Smooth muscle cell (in vitro differentiated cells): Measurements from ENCODE around the gene MIOS. TPM values are rescaled to one million over a fixed set of nuclear protein-coding genes. Genes with fewer than 3 reads are reported as not detected.

ENCODE experiments used
- DNase-seq: peaks from one replicate; lab custom pipeline; 2025; ENCODE audit not compliant: unreplicated experiment; lab: John Stamatoyannopoulos, UW
- H2AFZ ChIP-seq: fragments of 200-600 bp; sonication (generic); 2 replicates; pipeline ENCODE4 v1.6.0; 2016; ENCODE audit warnings: antibody characterized with exemption, low read depth, mild to moderate bottlenecking
- H3F3A ChIP-seq: fragments of 200-600 bp; sonication (generic); 2 replicates; pipeline ENCODE4 v1.6.0; 2017; ENCODE audit warnings: antibody characterized with exemption, low read depth
- H3K27ac ChIP-seq: fragments of 200-600 bp; sonication (generic); 2 replicates; pipeline ENCODE4 v1.5.1; 2016; ENCODE audit warnings: low read depth, mild to moderate bottlenecking
- H3K27me3 ChIP-seq: fragments of 200-600 bp; sonication (generic); 2 replicates; pipeline ENCODE4 v1.6.1; 2016; ENCODE audit warnings: low read depth, mild to moderate bottlenecking
- H3K36me3 ChIP-seq: fragments of 200-600 bp; sonication (generic); 2 replicates; pipeline ENCODE4 v1.5.1; 2016; ENCODE audit warnings: low read depth
- H3K4me1 ChIP-seq: fragments of 200-600 bp; sonication (generic); 2 replicates; pipeline ENCODE4 v1.5.1; 2016; ENCODE audit warnings: low read depth
- H3K4me2 ChIP-seq: fragments of 200-600 bp; sonication (generic); 2 replicates; pipeline ENCODE4 v1.6.0; 2016; ENCODE audit warnings: mild to moderate bottlenecking
- H3K4me3 ChIP-seq: fragments of 200-600 bp; sonication (generic); 2 replicates; pipeline ENCODE4 v1.5.1; 2016; ENCODE audit warnings: mild to moderate bottlenecking
- H3K79me2 ChIP-seq: fragments of 200-600 bp; sonication (generic); 2 replicates; pipeline ENCODE4 v1.6.0; 2016; ENCODE audit warnings: low read depth, mild to moderate bottlenecking
- H3K9ac ChIP-seq: fragments of 200-600 bp; sonication (generic); 2 replicates; pipeline ENCODE4 v1.6.0; 2016; ENCODE audit warnings: low read depth
- H3K9me3 ChIP-seq: fragments of 200-600 bp; sonication (generic); replicated peaks from 2 replicates; pipeline ENCODE4 v1.5.1; 2016; ENCODE audit warnings: low read depth
- H4K20me1 ChIP-seq: fragments of 200-600 bp; sonication (generic); 2 replicates; pipeline ENCODE4 v1.6.0; 2016; ENCODE audit warnings: low read depth
- CTCF ChIP-seq: fragments of 200-600 bp; sonication (generic); IDR thresholded peaks from 2 replicates; pipeline ENCODE4 v1.5.1; 2017; ENCODE audit warnings: borderline replicate concordance, mild to moderate bottlenecking, antibody characterized with exemption; ENCODE audit not compliant: insufficient read depth, poor library complexity, severe bottlenecking
- WGBS: methylation state at CpG from one replicate; pipeline ENCODE4 v1.1.7; 2016; ENCODE audit warnings: low lambda C conversion rate; 5-methylcytosine and 5-hydroxymethylcytosine counted together
- polyA plus RNA-seq: library from polyadenylated mRNA; unstranded; fragments of >200 nt; fragmentation: Nextera tagmentation; extraction: Ambion mirVana; gene quantifications from 2 replicates; pipeline ENCODE4 v1.2.1, GENCODE V29; 2016
- total RNA-seq: library from RNA; depleted of rRNA; stranded (reverse); fragments of >200 nt; gene quantifications from 2 replicates; pipeline ENCODE4 v1.2.3, GENCODE V29; 2014

The MIOS gene
- total and polyA plus RNA-seq, 2 experiments from 2014 or later: 10.3 to 25.9 TPM

DNA sequence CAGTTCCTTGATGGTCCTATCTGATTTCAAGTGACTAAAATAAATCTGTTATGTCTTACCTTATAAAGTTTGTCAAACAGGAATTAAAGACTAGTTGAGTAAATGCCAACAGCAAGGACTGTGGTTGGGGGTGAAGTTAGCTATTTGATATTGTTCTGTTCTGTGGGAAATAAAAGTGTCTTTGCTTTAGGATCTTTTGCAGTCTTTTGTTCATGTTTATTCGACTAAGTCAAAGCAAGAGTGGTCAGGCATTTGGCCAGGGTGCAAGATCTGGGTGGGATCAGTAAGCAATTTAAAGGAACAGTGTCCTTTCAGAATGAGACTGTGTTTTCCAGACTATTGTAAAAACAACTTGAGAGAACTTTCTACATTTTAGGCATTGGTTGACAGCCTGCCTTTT is 31.0 kb upstream of the MIOS start, which contains the start of gene COL28A1:
Gene COL28A1 (minus strand): TSS at position 183 of the 400 bp plus-strand sequence. CDS start 2,998 bp downstream, outside the sequence.
- no peak for DNase-seq
- H3K36me3 ChIP-seq: no peaks in the 10 kb centered on the region
- no peak within 1 kb of the TSS for H3K27ac ChIP-seq
- H3K4me1 ChIP-seq: no peaks in the 10 kb centered on the region
- H3K9ac ChIP-seq: no peak within 1 kb of the TSS
- H3K27me3 ChIP-seq: no peaks in the 10 kb centered on the region
- H3K9me3 ChIP-seq: no peaks in the 10 kb centered on the region
- no peaks in the 10 kb centered on the region for H3K79me2 ChIP-seq
- no peak for TF ChIP-seq CTCF
- H4K20me1 ChIP-seq: no peaks in the 10 kb centered on the region
- H3K4me2 ChIP-seq: no peak within 1 kb of the TSS
- no peak within 1 kb of the TSS for H3K4me3 ChIP-seq
- H2AFZ ChIP-seq: no peak within 1 kb of the TSS
- 70% methylated on average over 1 of the region's 1 CpG for WGBS
- no peaks in the 10 kb centered on the region for H3F3A ChIP-seq

GRCh38 chr7:7536396-7537019 is 30.2 kb upstream of the MIOS start:
- no peak overlapping the region for H3K27ac ChIP-seq
- no peak overlapping the region for H2AFZ ChIP-seq
- WGBS: 97% methylated on average over 5 of the region's 5 CpGs
- H3K36me3 ChIP-seq: no peaks in the 10 kb centered on the region
- TF ChIP-seq CTCF: no peak
- DNase-seq: no peak
- H3K79me2 ChIP-seq: no peaks in the 10 kb centered on the region
- H3K4me2 ChIP-seq: no peak overlapping the region
- H3K9me3 ChIP-seq: no peaks in the 10 kb centered on the region
- H3K27me3 ChIP-seq: no peaks in the 10 kb centered on the region
- H3F3A ChIP-seq: no peaks in the 10 kb centered on the region
- H3K4me1 ChIP-seq: no peaks in the 10 kb centered on the region
- H3K9ac ChIP-seq: no peak overlapping the region
- no peak overlapping the region for H3K4me3 ChIP-seq
- no peaks in the 10 kb centered on the region for H4K20me1 ChIP-seq

DNA sequence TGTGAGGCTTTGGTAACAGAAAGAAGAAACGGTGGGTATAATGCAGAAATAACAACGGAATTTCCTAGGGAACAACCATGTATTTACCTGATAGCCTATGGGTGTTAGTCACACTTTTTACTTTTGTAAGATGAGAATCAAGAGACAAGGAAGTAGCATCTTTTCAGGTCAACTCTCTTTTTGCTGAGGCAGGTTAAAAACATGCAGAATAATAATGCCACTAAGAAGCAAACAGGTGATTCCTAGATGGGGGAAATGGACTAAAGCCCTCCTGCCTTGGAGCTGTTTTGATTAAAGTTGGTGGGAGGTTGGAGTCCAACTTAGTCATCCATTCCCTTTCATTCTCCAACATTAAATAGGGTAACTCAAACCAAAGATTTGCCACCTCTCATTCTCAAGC is 29.0 kb upstream of the MIOS start:
- DNase-seq: no peak
- no peak overlapping the region for H3K4me3 ChIP-seq
- H3K4me2 ChIP-seq: no peak overlapping the region
- H3K27me3 ChIP-seq: no peaks in the 10 kb centered on the region
- 86% methylated on average over 2 of the region's 2 CpGs for WGBS
- H3K4me1 ChIP-seq: no peaks in the 10 kb centered on the region
- TF ChIP-seq CTCF: no peak
- no peak overlapping the region for H3K27ac ChIP-seq
- no peaks in the 10 kb centered on the region for H3F3A ChIP-seq
- no peaks in the 10 kb centered on the region for H3K79me2 ChIP-seq
- H3K9me3 ChIP-seq: no peaks in the 10 kb centered on the region
- H4K20me1 ChIP-seq: no peaks in the 10 kb centered on the region
- no peak overlapping the region for H3K9ac ChIP-seq
- H2AFZ ChIP-seq: no peak overlapping the region
- H3K36me3 ChIP-seq: no peaks in the 10 kb centered on the region

DNA sequence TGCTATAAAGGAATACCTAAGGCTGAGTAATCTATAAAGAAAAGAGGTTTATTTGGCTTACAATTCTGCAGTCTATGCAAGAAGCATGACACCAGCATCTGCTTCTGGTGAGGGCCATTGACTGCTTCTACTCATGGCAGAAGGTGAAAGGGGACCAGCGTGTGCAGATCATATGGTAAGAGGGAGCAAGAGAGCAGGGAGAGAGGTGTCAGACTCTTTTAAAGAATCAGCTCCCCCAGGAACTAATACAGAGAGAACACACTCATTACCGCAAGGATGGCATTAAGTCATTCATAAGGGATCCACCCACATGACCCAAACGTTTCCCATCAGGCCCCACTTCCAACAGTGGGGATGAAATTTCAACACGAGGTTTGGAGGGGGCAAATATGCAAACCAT is 27.5 kb upstream of the MIOS start:
- Histone ChIP-seq H2AFZ (no peak overlapping the region), H3K36me3 (no peaks in the 10 kb centered on the region), H3K4me2 (no peak overlapping the region), H3K9me3 (no peaks in the 10 kb centered on the region), H3K79me2 (no peaks in the 10 kb centered on the region), H3K9ac (no peak overlapping the region), H3K4me1 (no peaks in the 10 kb centered on the region), H3K4me3 (no peak overlapping the region), H3K27ac (no peak overlapping the region), H3F3A (no peaks in the 10 kb centered on the region), H4K20me1 (no peaks in the 10 kb centered on the region), H3K27me3 (no peaks in the 10 kb centered on the region)
- 87% methylated on average over 4 of the region's 4 CpGs for WGBS
- DNase-seq: no peak
- no peak for TF ChIP-seq CTCF
